Anterior cingulate cortex (tissue), 58 donors: Measurements from ENCODE around the gene MRRF.

ENCODE experiments used
- DNase-seq, 58 donors: peaks; one replicate each; lab custom pipeline; 2025; lab: John Stamatoyannopoulos, UW

Gene MRRF

GRCh38 chr9:122264360-122265148 lies at the start of gene MRRF, which contains the start of gene RBM18:
Gene MRRF (plus strand): TSS chr9:122264882. CDS start chr9:122270892, 6,010 bp downstream.
Gene RBM18 (minus strand): TSS chr9:122264840. CDS start chr9:122261492, 3,348 bp downstream.
- DNase-seq, result peak; percentile 21 to 90 (median 83)

- no peak for DNase-seq
Observed at GRCh38 chr9:122215663-122216062, 49.0 kb upstream of the MRRF start.

- DNase-seq, result no peak
Observed at GRCh38 chr9:122216138-122216797, 48.4 kb upstream of the MRRF start.

- no peak for DNase-seq
Observed at GRCh38 chr9:122216798-122217418, 47.8 kb upstream of the MRRF start.

- DNase-seq, result no peak
Observed at GRCh38 chr9:122217640-122218039, 47.0 kb upstream of the MRRF start.

GRCh38 chr9:122218071-122218934 lies 46.4 kb upstream of the MRRF start:
- DNase-seq, result no peak

GRCh38 chr9:122218935-122219855 lies 45.5 kb upstream of the MRRF start:
- DNase-seq, result no peak

GRCh38 chr9:122219856-122220672 lies 44.6 kb upstream of the MRRF start:
- DNase-seq, result no peak

- DNase-seq, result no peak
Observed at GRCh38 chr9:122220673-122221182, 44.0 kb upstream of the MRRF start.

- no peak for DNase-seq
Observed at GRCh38 chr9:122221183-122221811, 43.4 kb upstream of the MRRF start.

- DNase-seq, result no peak
Observed at GRCh38 chr9:122222791-122223190, 41.9 kb upstream of the MRRF start.

GRCh38 chr9:122223435-122223834 lies 41.2 kb upstream of the MRRF start:
- DNase-seq, result no peak

GRCh38 chr9:122225312-122226141 lies 39.2 kb upstream of the MRRF start:
- no peak for DNase-seq

GRCh38 chr9:122226142-122226757 lies 38.4 kb upstream of the MRRF start:
- no peak for DNase-seq

- no peak for DNase-seq
Observed at GRCh38 chr9:122226758-122227574, 37.7 kb upstream of the MRRF start.

GRCh38 chr9:122227575-122227900 lies 37.1 kb upstream of the MRRF start:
- no peak for DNase-seq
